ENCODE data around the gene VASN. TPM values are rescaled to one million over a fixed set of nuclear protein-coding genes. Genes with fewer than 3 reads are reported as not detected.
"Not testable (repeated sequence)": the region's sequence is repeated elsewhere in the genome, so short reads cannot be mapped to it uniquely, and the experiment has no call there.

The VASN gene
- total RNA-seq, 4 donors from 2014 or later = 10.8 to 40.0 (median 25.8) TPM

- no peak for ATAC-seq (ENCODE audit: low FRiP score)
- DNase-seq (ENCODE audit: low spot score) = no peak
- TF ChIP-seq CTCF (IDR thresholded peaks at IDR 0.05) = no peak
Measured at GRCh38 chr16:4333308-4333638, 38.4 kb upstream of the VASN start.

GRCh38 chr16:4333714-4334113, 37.9 kb upstream of the VASN start:
- DNase-seq (ENCODE audit: low spot score) = not testable (repeated sequence)

GRCh38 chr16:4334724-4335495, 36.7 kb upstream of the VASN start:
- no peak for ATAC-seq (ENCODE audit: low FRiP score)
- no peak for DNase-seq (ENCODE audit: low spot score)
- TF ChIP-seq CTCF (IDR thresholded peaks at IDR 0.05) = no peak

More at GRCh38 chr16:4333714-4334113, 37.9 kb upstream of the VASN start:
- not testable (repeated sequence) for ATAC-seq (ENCODE audit: low FRiP score)

- DNase-seq (ENCODE audit: low spot score) (no peak), ATAC-seq (ENCODE audit: low FRiP score) (no peak)
- TF ChIP-seq CTCF (IDR thresholded peaks at IDR 0.05) = no peak
Measured at GRCh38 chr16:4336701-4337539, 34.7 kb upstream of the VASN start.

GRCh38 chr16:4337540-4338088, 34.0 kb upstream of the VASN start:
- TF ChIP-seq CTCF (IDR thresholded peaks at IDR 0.05) = no peak
- ATAC-seq (ENCODE audit: low FRiP score) = no peak
- no peak for DNase-seq (ENCODE audit: low spot score)

- ATAC-seq (ENCODE audit: low FRiP score) = peak; percentile 7
- DNase-seq (ENCODE audit: low spot score) = no peak
- no peak for TF ChIP-seq CTCF (IDR thresholded peaks at IDR 0.05)
Measured at GRCh38 chr16:4338125-4338582, 33.5 kb upstream of the VASN start.

GRCh38 chr16:4338712-4339299, 32.8 kb upstream of the VASN start:
- no peak for ATAC-seq (ENCODE audit: low FRiP score)
- no peak for DNase-seq (ENCODE audit: low spot score)
- no peak for TF ChIP-seq CTCF (IDR thresholded peaks at IDR 0.05)
